Activated T-helper 1 cell treated with Interleukin-2 at 50 U/mL for 16 hours (primary cell): ENCODE results near the gene SNX6.
"Not testable (repeated sequence)": the region's sequence is repeated elsewhere in the genome, so short reads cannot be mapped to it uniquely, and the experiment has no call there.

ENCODE experiments used
- DNase-seq: peaks from one replicate; pipeline ENCODE4 v3.0.0-alpha.2; 2020; ENCODE audit warnings: low read depth

SNX6 gene

GRCh38 chr14:34634360-34634771 is 4.4 kb upstream of the SNX6 start:
- not testable (repeated sequence) for DNase-seq

- DNase-seq: no peak
Observed at GRCh38 chr14:34633742-34634141, 3.8 kb upstream of the SNX6 start.

GRCh38 chr14:34632411-34632978 is 2.5 kb upstream of the SNX6 start:
- no peak for DNase-seq

GRCh38 chr14:34629344-34629656 is 648 bp downstream of the SNX6 start:
- DNase-seq: no peak

- DNase-seq: no peak
Observed at GRCh38 chr14:34628681-34629135, 1.2 kb downstream of the SNX6 start.

- DNase-seq: no peak
Observed at GRCh38 chr14:34623506-34623905, 6.4 kb downstream of the SNX6 start.

GRCh38 chr14:34620839-34621238 is 9.1 kb downstream of the SNX6 start:
- no peak for DNase-seq

GRCh38 chr14:34620115-34620514 is 9.8 kb downstream of the SNX6 start:
- DNase-seq: no peak

GRCh38 chr14:34619471-34619870 is 10.5 kb downstream of the SNX6 start:
- DNase-seq: no peak

- no peak for DNase-seq
Observed at GRCh38 chr14:34616360-34616759, 13.6 kb downstream of the SNX6 start.

- DNase-seq: no peak
Observed at GRCh38 chr14:34615507-34615906, 14.4 kb downstream of the SNX6 start.

- DNase-seq: no peak
Observed at GRCh38 chr14:34614638-34615037, 15.3 kb downstream of the SNX6 start.

GRCh38 chr14:34610101-34610500 is 19.8 kb downstream of the SNX6 start:
- DNase-seq: no peak

GRCh38 chr14:34605461-34605860 is 24.5 kb downstream of the SNX6 start:
- DNase-seq: no peak

GRCh38 chr14:34604995-34605394 is 25.0 kb downstream of the SNX6 start:
- no peak for DNase-seq

- DNase-seq: no peak
Observed at GRCh38 chr14:34596891-34597290, 33.1 kb downstream of the SNX6 start.

GRCh38 chr14:34593740-34594375 is 36.1 kb downstream of the SNX6 start:
- no peak for DNase-seq

- DNase-seq: no peak
Observed at GRCh38 chr14:34592623-34593022, 37.3 kb downstream of the SNX6 start.

GRCh38 chr14:34583525-34583924 is 46.4 kb downstream of the SNX6 start:
- no peak for DNase-seq

GRCh38 chr14:34582117-34582680 is 47.7 kb downstream of the SNX6 start:
- DNase-seq: no peak

- no peak for DNase-seq
Observed at GRCh38 chr14:34580381-34580780, 49.6 kb downstream of the SNX6 start.

GRCh38 chr14:34571771-34572170 is 58.2 kb downstream of the SNX6 start:
- no peak for DNase-seq

- DNase-seq: no peak
Observed at GRCh38 chr14:34569750-34570149, 60.2 kb downstream of the SNX6 start.

GRCh38 chr14:34568803-34569202 is 61.1 kb downstream of the SNX6 start:
- no peak for DNase-seq
